Measurements from ENCODE around the gene CDC25B.

Gene CDC25B

DNA sequence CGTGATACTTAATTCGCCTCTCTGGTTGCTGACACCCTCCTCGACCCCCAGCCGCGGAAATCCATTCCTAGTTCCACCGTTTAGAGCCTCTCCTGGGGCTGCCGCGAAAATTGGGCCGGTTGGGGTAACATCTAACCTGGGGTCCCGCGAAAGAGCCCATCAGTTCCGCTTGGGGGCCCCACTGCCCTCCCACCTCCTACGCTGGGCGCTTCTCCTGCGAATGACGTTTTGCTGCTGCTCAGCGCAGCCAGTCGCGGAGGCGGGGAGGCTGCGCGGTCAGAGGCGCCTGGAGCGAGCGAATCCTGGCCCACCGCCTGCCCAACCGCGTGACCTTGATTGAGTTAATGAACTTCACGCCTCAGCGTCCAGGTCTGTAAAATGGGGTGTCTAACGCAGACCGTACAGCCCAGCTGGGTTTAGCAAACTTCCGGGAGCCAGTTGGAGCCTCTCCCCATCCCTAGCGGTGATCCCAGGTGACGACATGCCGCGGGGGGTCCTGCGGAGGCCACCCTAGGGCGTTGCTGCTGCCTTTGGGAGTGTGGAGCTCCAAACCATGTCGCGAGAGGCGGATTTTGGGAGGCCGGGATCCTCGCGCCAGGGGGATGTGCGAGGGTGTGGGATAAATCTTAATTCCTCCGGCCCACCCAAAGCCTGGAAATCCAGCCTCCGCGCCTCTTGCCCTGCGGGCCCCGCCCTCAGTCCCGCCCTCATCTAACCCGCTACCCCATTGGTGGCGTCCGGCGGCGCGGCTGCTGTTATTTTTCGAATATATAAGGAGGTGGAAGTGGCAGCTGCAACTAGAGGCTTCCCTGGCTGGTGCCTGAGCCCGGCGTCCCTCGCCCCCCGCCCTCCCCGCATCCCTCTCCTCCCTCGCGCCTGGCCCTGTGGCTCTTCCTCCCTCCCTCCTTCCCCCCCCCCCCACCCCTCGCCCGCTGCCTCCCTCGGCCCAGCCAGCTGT lies at the start of gene CDC25B:
CDC25B (plus strand) TSS at position 800 of the 958 bp plus-strand sequence. CDS start 222 bp downstream, outside the sequence.
- no peak for FAIRE-seq

DNA sequence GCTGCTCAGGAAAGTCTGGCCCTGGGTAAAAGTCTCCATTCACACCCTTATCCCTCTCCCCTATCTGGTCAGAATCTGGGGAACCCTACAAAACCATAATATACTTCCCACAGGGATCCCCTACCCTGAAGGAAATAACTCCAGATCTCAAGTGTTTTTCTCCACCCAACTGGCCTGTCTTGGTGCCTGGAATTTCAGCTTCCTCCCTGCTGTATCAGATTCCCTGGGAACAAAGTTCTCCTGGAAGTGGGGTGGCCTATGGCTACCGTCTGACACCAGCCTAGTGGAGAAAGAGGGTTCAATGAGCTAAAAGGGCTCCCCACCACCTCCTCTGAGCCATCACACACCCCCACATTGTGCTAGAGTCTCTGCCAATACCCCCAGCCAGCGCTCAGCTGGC lies 48.6 kb upstream of the CDC25B start:
- no peak for FAIRE-seq

DNA sequence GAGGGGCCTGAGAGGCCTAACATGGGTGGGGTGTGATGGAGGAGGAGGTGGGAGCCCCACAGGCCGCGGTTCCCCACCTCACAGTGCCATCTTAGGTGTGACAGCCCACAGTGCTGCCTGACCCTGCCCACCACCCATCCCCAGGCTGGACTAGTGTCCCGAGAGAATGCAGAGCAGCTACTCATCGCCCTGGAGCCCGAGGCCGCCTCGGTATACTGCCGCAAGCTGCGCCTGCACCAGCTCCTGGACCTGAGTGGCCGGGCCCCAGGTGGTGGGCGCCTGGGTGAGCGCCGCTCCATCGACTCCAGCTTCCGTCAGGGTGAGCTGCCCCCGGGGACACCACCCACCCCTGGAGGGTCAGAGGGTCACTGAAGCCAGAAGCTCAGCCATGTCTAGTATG lies 48.0 kb upstream of the CDC25B start:
- no peak for FAIRE-seq

DNA sequence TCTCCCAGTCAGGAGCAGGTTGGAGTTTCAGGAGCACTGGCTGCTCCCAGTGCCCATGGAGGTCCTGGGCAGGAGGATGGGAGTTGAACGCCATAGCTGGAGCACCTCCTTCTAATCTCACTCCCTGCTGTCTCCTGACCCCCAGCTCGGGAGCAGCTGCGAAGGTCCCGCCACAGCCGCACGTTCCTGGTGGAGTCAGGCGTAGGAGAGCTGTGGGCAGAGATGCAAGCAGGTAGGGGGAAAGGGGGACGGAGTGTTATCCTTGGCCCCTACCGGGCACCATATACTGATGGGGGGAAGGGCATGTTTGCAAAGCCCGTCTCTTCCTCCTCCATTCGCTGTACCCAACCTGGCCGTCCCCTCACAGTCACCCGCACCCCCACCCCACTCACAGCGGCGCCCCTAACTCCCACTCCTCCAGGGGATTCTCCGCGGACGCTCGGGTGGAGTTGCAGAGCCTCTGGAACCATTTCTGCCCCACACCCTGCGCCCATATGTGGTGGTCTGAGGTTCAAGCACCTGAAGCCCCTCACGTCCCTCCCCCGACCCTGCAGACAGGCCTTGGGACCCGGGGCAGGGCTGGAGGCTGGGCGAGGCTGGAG lies 46.9 kb upstream of the CDC25B start:
- FAIRE-seq, result no peak

DNA sequence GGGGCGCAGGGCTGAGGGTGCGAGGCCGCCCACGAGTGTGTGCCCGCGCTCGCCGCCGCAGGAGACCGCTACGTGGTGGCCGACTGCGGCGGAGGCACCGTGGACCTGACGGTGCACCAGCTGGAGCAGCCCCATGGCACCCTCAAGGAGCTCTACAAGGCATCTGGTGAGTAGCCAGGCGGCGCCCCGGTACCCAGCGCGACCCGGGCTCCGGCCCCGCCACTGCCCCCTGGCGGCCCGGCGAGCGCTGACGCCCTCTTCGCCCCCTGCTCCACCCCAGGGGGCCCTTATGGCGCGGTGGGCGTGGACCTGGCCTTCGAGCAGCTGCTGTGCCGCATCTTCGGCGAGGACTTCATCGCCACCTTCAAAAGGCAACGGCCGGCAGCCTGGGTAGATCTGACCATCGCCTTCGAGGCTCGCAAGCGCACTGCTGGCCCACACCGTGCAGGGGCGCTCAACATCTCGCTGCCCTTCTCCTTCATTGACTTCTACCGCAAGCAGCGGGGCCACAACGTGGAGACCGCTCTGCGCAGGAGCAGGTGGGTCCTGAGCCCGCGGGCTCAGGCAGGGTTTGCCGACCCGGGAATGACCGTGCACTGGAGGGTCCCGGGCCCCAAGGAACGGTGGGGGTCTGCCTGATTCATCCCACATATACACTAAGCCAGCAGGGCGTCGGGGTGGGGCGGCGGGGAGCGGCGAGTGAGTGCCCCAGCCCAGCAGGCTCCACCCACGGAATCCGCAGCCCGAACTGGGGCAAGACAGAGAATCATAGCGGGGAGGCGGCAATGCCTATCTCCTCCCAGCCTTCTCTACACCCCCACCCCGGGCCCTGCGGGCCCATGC lies 46.2 kb upstream of the CDC25B start:
- FAIRE-seq, result no peak

DNA sequence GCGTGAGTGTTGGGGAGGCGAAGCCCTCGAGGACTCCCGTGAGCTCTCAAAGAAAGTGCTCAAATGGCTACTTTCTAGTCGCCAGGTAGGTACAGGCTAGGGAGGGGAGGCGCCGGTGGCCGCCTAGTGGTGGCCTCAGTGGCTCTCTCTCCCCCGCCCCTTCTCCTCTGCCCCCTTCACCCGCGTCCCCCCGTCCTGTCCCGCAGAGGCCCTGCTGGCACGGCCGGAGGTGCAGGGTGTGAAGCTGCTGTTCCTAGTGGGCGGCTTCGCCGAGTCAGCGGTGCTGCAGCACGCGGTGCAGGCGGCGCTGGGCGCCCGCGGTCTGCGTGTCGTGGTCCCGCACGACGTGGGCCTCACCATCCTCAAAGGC lies 44.8 kb upstream of the CDC25B start:
- FAIRE-seq, result no peak

DNA sequence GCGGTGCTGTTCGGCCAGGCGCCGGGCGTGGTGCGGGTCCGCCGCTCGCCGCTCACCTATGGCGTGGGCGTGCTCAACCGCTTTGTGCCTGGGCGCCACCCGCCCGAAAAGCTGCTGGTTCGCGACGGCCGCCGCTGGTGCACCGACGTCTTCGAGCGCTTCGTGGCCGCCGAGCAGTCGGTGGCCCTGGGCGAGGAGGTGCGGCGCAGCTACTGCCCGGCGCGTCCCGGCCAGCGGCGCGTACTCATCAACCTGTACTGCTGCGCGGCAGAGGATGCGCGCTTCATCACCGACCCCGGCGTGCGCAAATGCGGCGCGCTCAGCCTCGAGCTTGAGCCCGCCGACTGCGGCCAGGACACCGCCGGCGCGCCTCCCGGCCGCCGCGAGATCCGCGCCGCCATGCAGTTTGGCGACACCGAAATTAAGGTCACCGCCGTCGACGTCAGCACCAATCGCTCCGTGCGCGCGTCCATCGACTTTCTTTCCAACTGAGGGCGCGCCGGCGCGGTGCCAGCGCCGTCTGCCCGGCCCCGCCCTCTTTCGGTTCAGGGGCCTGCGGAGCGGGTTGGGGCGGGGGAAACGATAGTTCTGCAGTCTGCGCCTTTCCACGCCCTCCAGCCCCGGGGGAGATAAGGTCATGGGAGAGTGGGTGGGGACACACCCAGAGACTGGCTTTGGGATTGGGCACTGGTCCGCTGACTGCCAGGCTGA lies 44.3 kb upstream of the CDC25B start:
- FAIRE-seq, result no peak

DNA sequence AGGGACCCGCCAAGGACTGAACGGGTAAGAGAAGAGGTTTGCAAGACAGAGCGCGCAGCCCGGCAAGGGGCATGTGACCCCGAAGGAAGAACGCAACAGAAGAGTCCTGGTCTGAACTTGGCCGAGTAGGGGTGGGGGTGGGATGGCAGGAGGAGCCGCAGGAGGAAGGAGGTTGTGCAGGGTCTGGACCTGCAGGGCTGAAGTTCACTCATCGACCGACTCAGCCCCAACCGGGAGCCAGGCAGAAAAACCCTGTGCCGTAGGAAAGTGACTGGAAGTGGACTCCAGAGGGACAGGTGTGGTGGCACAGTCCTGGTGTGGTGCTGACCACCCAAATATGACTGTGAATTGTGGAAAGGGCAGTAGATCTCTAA lies 43.7 kb upstream of the CDC25B start:
- FAIRE-seq, result no peak

DNA sequence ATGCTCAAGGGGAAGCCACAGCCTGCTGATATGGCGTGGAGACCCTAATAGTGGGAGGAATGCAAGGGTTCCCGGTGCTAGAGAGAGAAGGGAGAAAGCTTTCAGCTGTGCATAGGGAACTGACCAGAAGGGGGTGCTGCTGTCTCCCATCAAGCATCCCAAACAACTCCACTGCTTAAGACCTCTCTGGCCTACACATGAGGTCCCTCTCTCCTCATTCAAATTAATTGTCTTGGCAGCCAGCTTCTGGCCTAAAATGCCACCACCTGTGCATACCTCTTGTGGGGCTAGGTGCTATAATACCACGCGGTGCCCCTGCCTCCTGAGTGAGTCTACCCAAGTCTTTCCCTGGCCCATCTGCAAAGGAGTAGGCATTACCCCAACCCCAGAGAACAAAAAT lies 43.0 kb upstream of the CDC25B start:
- FAIRE-seq, result no peak

DNA sequence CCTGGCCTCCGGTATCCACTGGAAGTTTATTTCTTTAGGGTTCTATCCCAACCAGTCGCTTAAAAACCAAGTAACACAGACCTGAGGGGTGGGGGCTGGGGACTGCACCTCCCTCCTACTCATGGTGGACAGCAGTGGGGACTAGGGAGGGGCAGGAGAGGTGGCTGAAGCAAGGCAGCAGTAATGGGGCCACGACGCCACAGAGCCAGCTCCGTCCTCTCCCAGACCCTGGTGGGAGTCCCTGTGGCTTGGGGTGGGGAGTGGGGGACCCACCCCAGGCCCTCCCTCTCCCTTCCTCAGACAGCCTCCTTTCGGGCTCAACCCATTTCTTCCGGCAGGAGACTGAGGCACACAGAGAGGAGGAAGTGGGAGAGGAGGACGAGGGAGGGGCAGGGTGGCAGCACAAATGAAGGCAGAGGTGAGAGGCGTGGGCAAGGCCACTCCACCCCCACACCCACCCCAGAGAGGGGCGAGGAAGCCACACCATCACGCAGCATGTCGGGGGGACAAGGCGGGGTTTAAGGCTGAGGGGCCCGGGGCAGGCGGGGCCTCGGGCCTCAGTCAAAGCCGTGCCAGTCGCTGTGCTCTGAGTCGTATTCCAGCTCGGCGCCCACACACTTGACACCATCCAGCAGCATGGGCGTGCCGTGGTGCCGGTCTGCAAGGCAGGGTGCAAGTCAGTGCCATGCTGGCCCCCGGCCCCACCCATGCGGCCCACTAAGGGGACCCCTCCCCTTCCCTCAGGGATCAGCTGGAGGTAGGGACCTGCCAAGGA lies 42.4 kb upstream of the CDC25B start:
- FAIRE-seq, result no peak

DNA sequence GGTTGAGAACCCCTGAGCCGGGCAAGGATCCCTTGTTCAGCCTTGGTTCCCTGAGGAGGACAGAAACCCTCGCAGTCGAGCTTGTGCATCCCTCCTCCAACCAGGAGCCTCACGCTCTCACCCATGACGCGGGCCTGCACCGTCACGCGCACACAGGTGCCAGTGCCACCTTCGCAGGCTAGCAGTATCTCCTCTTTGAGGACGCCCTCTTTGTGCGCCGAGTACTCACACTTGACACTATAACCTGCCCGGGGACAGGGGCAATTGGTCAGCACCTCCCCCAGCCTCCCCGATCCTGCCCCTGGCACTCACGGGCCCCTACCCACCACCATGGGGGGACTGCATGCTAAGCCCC lies 41.9 kb upstream of the CDC25B start:
- no peak for FAIRE-seq

DNA sequence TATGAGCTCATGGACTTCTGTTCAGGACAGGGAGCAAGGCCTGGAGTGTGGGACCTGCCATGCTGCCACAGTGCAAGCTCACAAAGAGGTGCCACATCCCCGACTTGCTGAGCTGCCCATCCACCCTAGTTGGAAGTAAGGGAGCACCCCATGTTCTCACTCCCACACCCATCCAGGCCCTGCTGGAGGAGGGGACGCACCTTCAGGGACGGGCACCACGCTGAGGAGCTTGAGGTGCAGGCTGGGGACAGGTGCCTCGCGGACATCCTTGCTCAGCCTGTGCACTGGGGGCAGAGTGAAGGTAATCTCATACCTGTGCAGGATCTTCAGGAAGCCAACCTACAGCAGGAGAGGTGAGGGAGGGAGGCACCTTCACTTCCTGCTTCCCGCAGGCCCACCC lies 40.8 kb upstream of the CDC25B start:
- no peak for FAIRE-seq

DNA sequence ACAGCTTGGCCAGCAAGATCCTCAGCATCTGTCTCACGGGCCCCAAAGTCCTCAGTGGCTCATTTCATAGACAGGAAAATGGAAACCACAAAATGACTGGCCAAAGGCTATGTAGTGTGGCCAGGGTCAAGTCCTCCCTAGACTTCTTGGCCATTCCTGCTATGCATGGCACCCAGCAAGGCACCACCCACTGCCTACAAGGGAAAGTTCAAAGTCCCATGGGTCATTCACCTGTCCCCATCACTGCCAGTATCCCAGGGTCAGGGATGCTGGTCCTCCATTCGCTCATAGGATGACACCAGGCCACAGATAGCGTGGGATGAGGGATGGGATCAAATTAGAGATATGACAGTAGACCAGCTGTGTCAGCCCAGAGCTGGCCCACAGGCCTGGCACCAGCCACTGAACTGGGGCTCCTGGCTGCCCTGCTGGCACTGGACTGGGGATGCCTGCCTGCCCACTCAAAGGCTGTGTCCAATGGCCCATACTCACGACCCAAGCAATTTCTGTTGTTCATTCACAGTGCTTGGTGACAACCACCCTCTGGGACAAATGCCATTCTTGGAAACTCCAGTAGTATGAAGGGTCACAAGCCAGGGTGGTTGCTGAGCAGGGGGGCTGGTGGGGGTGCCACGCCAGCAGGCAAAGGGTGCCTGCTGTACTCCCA lies 40.2 kb upstream of the CDC25B start:
- FAIRE-seq, result no peak

DNA sequence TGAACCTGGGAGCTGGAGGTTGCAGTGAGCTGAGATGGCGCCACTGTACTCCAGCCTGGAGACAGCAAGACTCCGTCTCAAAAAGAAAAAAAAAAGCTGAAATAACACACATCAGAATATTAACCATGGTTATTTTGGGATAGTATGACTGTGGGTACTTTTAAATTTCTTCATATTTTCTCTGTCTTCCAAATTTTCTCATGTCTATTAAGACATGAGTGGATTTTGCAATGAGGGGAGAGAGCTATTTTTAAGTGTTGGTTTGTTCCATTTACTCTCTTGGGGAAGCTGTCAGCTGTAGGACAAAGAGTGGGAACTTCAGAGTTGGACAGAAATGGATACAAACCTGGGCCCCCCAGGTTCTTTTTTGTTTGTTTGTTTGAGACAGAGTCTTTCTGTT lies 38.8 kb upstream of the CDC25B start:
- FAIRE-seq, result no peak

DNA sequence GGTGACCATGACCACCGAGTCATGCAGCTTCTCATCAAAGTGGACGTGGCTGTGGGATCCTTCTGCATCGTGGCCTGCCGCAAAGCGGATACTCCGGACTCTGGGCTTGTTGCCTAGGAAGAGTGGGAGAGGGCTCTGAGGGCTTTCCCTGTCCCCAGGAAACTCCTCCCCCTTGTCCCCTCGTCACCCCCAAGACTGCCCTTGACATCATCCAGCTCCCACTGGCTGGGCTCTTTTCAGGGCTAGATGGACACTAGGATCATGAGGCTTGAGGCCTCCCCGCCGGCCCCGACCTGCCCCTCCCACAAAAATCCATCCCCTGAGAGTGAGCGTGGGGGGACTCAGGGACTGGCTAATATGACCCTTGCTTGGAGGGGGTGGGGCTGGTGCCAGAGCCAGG lies 37.5 kb upstream of the CDC25B start:
- FAIRE-seq, result no peak

DNA sequence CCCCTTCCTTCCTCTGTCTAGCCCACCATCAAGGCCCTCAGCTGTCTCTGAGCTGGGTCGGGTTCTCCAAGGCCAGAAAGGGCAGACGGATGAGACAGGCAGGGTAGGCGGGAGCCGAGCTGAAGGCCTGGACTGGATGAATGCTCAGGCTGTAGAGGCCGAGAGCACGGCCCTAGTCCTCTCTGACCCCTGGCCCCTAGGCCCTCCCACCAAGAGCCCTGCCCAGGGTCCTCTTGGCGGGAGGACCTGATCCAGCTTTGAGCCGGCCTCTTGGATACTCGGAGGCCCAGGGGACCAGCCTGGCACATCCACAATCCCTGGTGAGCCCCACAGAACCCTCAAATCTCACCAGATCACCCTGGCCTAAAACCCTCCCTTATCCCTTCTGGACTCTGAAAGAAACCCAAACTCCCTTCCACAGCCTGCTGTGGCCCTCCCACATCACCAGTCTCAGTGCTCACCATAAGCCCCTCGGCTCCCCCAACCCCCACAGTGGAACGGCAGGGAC lies 36.7 kb upstream of the CDC25B start:
- FAIRE-seq, result no peak

DNA sequence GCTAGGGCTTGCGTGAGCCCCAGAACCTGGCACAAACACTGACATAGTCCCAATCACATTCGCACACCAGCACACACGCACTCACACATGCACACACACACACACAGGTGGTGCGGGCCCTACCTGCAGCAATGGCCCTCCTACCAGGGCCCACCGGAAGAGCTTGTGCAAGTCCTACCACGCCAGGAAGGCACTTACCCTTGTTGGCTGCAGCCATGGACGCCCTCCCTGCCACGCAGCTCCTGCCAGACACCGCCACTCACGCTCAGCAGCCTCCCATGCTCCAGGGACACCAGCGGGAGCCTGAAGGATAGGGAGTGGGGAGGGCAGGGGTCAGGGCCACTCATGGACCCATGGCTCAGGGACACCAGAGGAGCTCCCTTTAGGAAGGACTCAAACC lies 36.2 kb upstream of the CDC25B start:
- no peak for FAIRE-seq

DNA sequence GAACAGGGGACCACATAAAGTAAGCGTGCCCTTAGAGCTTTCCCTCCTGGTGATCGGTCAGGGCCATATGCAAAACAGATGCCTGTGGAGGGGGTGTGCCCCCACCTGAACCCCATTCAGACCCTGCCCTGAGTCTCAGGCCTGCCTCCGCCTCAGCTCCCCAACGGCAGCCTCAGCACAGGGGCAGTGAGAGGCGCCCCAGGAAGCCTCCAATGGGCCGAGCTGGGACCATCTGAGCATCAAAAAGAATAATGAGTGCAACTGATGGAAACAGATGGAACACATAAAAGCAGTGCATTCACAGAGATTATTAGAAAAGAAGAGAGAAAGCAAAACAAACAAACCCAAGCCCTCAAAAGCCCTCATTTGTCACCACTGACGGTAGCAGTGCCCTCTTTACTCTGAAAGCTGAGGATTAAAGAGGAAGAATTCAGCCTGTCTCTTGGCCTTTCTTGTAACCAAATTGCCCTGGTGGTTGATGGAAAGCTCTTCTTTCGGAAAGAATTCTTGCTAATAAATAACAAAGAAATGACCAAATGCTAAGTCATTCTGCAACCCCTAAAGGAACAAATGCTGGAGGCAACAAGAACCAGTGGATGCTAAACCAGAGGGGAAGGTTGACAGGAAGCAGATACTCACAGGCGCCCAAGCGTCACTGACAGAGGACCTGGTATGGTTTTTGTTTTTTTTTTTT lies 35.3 kb upstream of the CDC25B start:
- FAIRE-seq, result no peak

DNA sequence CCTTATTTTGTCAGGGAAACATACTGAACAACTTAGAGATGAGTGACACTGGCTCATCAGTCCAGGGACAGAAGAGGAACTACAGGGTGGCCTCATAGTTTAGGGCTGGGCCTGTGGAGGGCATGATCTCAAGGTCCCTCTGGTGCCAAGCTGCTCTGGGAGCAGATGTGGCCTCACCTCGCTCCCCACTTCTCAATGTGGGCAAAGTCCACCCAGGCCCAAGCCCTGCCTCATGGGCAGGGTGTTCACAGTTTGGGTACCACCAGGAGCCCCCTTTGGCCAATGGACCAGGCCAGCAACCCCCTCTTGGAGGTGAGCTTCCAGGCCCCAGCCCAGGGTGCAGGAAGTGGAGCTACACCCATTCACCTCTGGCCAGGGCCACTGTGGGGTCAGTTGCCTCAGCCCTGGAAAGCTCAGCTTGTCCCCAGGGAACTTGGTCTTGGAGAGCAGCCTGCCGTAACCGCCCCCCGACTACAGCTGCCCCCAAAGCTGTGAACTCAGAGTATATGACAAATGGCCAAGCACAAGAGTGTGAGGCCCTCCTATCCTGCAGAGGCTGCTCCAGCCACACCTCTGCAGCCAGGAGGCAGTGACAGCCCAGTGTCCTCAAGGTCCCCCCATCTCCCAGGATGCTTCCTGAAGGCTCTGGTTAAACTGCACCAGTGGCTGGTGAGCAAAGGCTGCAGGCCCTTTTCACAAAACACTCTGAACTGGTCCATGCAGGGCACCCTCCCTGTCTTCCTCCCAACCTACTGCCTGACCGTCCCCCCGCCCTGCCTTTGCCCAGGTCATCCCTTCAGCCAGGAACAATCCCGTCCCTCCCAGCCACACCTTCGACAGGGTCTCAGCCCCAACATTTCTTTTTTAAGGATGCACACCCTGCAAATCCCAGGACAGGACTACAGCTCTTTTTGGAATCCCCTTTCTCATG lies 32.2 kb upstream of the CDC25B start:
- FAIRE-seq, result no peak

DNA sequence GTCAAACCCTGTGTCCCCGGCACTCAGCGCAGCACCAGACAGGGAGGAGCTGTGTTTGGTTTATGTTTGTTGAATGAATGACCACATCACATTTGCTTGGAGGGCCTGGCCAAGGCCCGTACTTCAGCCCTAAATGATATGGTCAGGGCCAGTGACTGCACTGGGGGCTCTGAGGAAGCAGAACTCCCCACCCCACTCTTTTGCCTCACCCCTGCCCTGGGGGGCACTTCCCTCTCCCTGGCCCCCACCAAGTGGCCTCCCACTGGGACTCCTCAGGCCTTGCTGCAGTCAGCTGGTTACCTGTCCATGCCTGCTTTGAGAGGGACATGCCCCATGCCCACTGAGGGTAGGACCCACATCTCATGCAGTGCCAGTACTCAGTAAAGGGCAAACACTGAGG lies 31.5 kb upstream of the CDC25B start:
- FAIRE-seq, result no peak
